Activated CD4-positive, alpha-beta T cell treated with anti-CD3 and anti-CD28 coated beads for 36 hours (primary cell): ENCODE results near the gene TMEM52. TPM values are rescaled to one million over a fixed set of nuclear protein-coding genes. Genes with fewer than 3 reads are reported as not detected.
"Not testable (repeated sequence)": the region's sequence is repeated elsewhere in the genome, so short reads cannot be mapped to it uniquely, and the experiment has no call there.

ENCODE experiments used
- ATAC-seq: fragments of 200-7000 bp; cut with Tn5 transposase; one replicate; pipeline ENCODE4 v1.10.0; 2021; ENCODE audit warnings: mild to moderate bottlenecking, moderate library complexity
- CTCF ChIA-PET: fragments of 350-600 bp; sonication (Branson Sonifier 250); formaldehyde crosslinking; loops from one replicate; lab custom pipeline; 2021; ENCODE audit warnings: antibody characterized with exemption; lab: Charles Lee
- POLR2A ChIA-PET: fragments of 350-600 bp; sonication (Branson Sonifier 250); formaldehyde crosslinking; loops from one replicate; lab custom pipeline; 2021; ENCODE audit warnings: antibody characterized with exemption, inconsistent platforms; lab: Charles Lee
- DNase-seq: peaks from one replicate; pipeline ENCODE4 v3.0.0-alpha.2; 2020
- H3K27ac Mint-ChIP-seq: one replicate; pipeline ENCODE4 v1.8.0; 2021; ENCODE audit warnings: mixed read lengths
- H3K27me3 Mint-ChIP-seq: one replicate; pipeline ENCODE4 v1.8.0; 2021; ENCODE audit warnings: mixed read lengths
- H3K36me3 Mint-ChIP-seq: one replicate; pipeline ENCODE4 v1.8.0; 2021; ENCODE audit warnings: low read depth, mixed read lengths
- H3K4me1 Mint-ChIP-seq: one replicate; pipeline ENCODE4 v1.8.0; 2021; ENCODE audit warnings: mixed read lengths
- H3K4me3 Mint-ChIP-seq: one replicate; pipeline ENCODE4 v1.8.0; 2021; ENCODE audit warnings: mild to moderate bottlenecking, moderate library complexity, mixed read lengths
- H3K9me3 Mint-ChIP-seq: one replicate; pipeline ENCODE4 v1.8.0; 2021; ENCODE audit warnings: low read depth, mixed read lengths
- intact Hi-C, 2 experiments: fragments of 100-400 bp; cut with DNase I in 1 of 2; cut with micrococcal nuclease in 1 of 2; formaldehyde crosslinking; loops; one replicate each; pipeline versions ENCODE4 v1.14.2 to v1.15.1; 2022 to 2024; cut with DNase I, micrococcal nuclease
- total RNA-seq, 2 experiments: library from RNA; stranded (reverse); gene quantifications; one replicate each; pipeline ENCODE4 v1.2.3, GENCODE V29; 2021

Gene TMEM52
- total RNA-seq, 2 experiments from 2014 or later, result 0.88 to 1.1 TPM

GRCh38 chr1:1889847-1890505, 29.1 kb downstream of the TMEM52 start:
- Mint-ChIP-seq H3K9me3 (no peaks in the 10 kb centered on the region), H3K27me3 (no peaks in the 10 kb centered on the region), H3K4me1 (peaks cover 53% of the 10 kb centered on the region), H3K4me3 (peak overlapping the region; percentile 83), H3K36me3 (peaks cover 24% of the 10 kb centered on the region), H3K27ac (peak overlapping the region; percentile 78)
- POLR2A ChIA-PET, result no interaction called here
- CTCF ChIA-PET, result no interaction called here
- ATAC-seq (peak; percentile 37), DNase-seq (peak; percentile 64)
- intact Hi-C loops, result loop anchor here (2.0 to 5.0 kb wide), 4 partner anchors 109 to 848 kb away; partner anchors contain the start of genes CDK11A (in 1 of the 2) and CDK11B (in 1 of the 2)

- CTCF ChIA-PET, result interaction anchor here (0.8 to 2.1 kb wide), 3 partner anchors 17 to 110 kb away, joined by 3 to 6 read pairs (median 3); no protein-coding TSS in a partner anchor
- intact Hi-C loops, result loop anchor here in 1 of 2 experiments (2.0 kb wide), 1 partner anchor 108 kb away; no protein-coding TSS in a partner anchor
- H3K9me3 Mint-ChIP-seq, result no peaks in the 10 kb centered on the region
Observed at GRCh38 chr1:1889090-1889750, 29.9 kb downstream of the TMEM52 start.

GRCh38 chr1:1883890-1884289, 35.2 kb downstream of the TMEM52 start:
- not testable (repeated sequence) for H3K27me3 Mint-ChIP-seq, H3K4me3 Mint-ChIP-seq
- POLR2A ChIA-PET, result interaction anchor here (0.9 kb wide), 1 partner anchor 60 kb away, joined by 9 read pairs; no protein-coding TSS in a partner anchor

More at GRCh38 chr1:1889090-1889750, 29.9 kb downstream of the TMEM52 start:
- Mint-ChIP-seq H3K4me1 (peaks cover 49% of the 10 kb centered on the region), H3K27me3 (no peaks in the 10 kb centered on the region), H3K36me3 (peaks cover 24% of the 10 kb centered on the region), H3K27ac (peak overlapping the region; percentile 78), H3K4me3 (peak overlapping the region; percentile 83)
- DNase-seq (no peak), ATAC-seq (no peak)
- POLR2A ChIA-PET, result interaction anchor here (0.6 to 0.7 kb wide), 2 partner anchors 9 to 29 kb away, joined by 3 to 11 read pairs; no protein-coding TSS in a partner anchor

GRCh38 chr1:1883092-1883873, 35.8 kb downstream of the TMEM52 start:
- DNase-seq (no peak), ATAC-seq (no peak)
- H3K36me3 Mint-ChIP-seq, result peaks cover 23% of the 10 kb centered on the region
- H3K27ac Mint-ChIP-seq, result peak overlapping the region; percentile 60
- CTCF ChIA-PET, result interaction anchor here (0.9 to 1.5 kb wide), 2 partner anchors 22 to 24 kb away, joined by 5 read pairs; no protein-coding TSS in a partner anchor
- H3K4me1 Mint-ChIP-seq, result peaks cover 72% of the 10 kb centered on the region
- intact Hi-C loops, result no loop called here
- H3K4me3 Mint-ChIP-seq, result no peak overlapping the region
- H3K9me3 Mint-ChIP-seq, result no peaks in the 10 kb centered on the region
- H3K27me3 Mint-ChIP-seq, result no peaks in the 10 kb centered on the region
- POLR2A ChIA-PET, result interaction anchor here (0.7 to 0.9 kb wide), 2 partner anchors 15 to 60 kb away, joined by 6 to 9 read pairs; no protein-coding TSS in a partner anchor

More at GRCh38 chr1:1883890-1884289, 35.2 kb downstream of the TMEM52 start:
- Mint-ChIP-seq H3K27ac (peak overlapping the region; percentile 13), H3K4me1 (peaks cover 72% of the 10 kb centered on the region), H3K36me3 (peaks cover 19% of the 10 kb centered on the region)
- H3K9me3 Mint-ChIP-seq, intact Hi-C loops, ATAC-seq, DNase-seq: not testable (repeated sequence)
- CTCF ChIA-PET, result interaction anchor here (0.6 to 1.5 kb wide), 3 partner anchors 22 to 26 kb away, joined by 3 to 5 read pairs (median 5); no protein-coding TSS in a partner anchor

- Mint-ChIP-seq H3K36me3 (peaks cover 24% of the 10 kb centered on the region), H3K27me3 (no peaks in the 10 kb centered on the region), H3K27ac (no peak overlapping the region), H3K4me1 (peaks cover 67% of the 10 kb centered on the region), H3K4me3 (no peak overlapping the region), H3K9me3 (no peaks in the 10 kb centered on the region)
- POLR2A ChIA-PET, result interaction anchor here (0.7 kb wide), 1 partner anchor 534 kb away, joined by 3 read pairs; no protein-coding TSS in a partner anchor
- DNase-seq, result no peak
- no peak for ATAC-seq
- CTCF ChIA-PET, result interaction anchor here (0.6 to 1.2 kb wide), 3 partner anchors 12 to 889 kb away, joined by 3 to 8 read pairs (median 4); no protein-coding TSS in a partner anchor
- intact Hi-C loops, result no loop called here
Observed at GRCh38 chr1:1881727-1882126, 37.4 kb downstream of the TMEM52 start.

GRCh38 chr1:1880617-1881312, 38.3 kb downstream of the TMEM52 start:
- no peaks in the 10 kb centered on the region for H3K9me3 Mint-ChIP-seq
- H3K27ac Mint-ChIP-seq, result peak overlapping the region; percentile 62
- DNase-seq (no peak), ATAC-seq (no peak)
- ChIA-PET POLR2A (no interaction called here), CTCF (interaction anchor here (0.6 to 1.2 kb wide), 4 partner anchors 10 to 888 kb away, joined by 3 to 8 read pairs (median 4); no protein-coding TSS in a partner anchor)
- peaks cover 71% of the 10 kb centered on the region for H3K4me1 Mint-ChIP-seq
- H3K4me3 Mint-ChIP-seq, result no peak overlapping the region
- no peaks in the 10 kb centered on the region for H3K27me3 Mint-ChIP-seq
- peaks cover 29% of the 10 kb centered on the region for H3K36me3 Mint-ChIP-seq
- intact Hi-C loops, result no loop called here

- ChIA-PET POLR2A (no interaction called here), CTCF (interaction anchor here (0.9 to 1.2 kb wide), 3 partner anchors 9 to 26 kb away, joined by 3 to 4 read pairs (median 3); no protein-coding TSS in a partner anchor)
- H3K27ac Mint-ChIP-seq, result no peak overlapping the region
- H3K4me1 Mint-ChIP-seq, result peaks cover 79% of the 10 kb centered on the region
- H3K36me3 Mint-ChIP-seq, result peaks cover 36% of the 10 kb centered on the region
- intact Hi-C loops, result loop anchor here (5.0 kb wide), 2 partner anchors 38 to 53 kb away; no protein-coding TSS in a partner anchor
- no peaks in the 10 kb centered on the region for H3K27me3 Mint-ChIP-seq
- H3K4me3 Mint-ChIP-seq, result no peak overlapping the region
- DNase-seq (no peak), ATAC-seq (no peak)
- no peaks in the 10 kb centered on the region for H3K9me3 Mint-ChIP-seq
Observed at GRCh38 chr1:1879942-1880341, 39.1 kb downstream of the TMEM52 start.

GRCh38 chr1:1877865-1878436, 41.1 kb downstream of the TMEM52 start:
- Mint-ChIP-seq H3K27ac (peak overlapping the region; percentile 13), H3K4me1 (peaks cover 74% of the 10 kb centered on the region), H3K36me3 (peaks cover 44% of the 10 kb centered on the region), H3K4me3 (no peak overlapping the region), H3K27me3 (no peaks in the 10 kb centered on the region), H3K9me3 (no peaks in the 10 kb centered on the region)
- ChIA-PET POLR2A (no interaction called here), CTCF (interaction anchor here (1.4 kb wide), 1 partner anchor 31 kb away, joined by 5 read pairs; no protein-coding TSS in a partner anchor)
- ATAC-seq, result no peak
- DNase-seq, result no peak
- intact Hi-C loops, result loop anchor here (5.0 kb wide), 2 partner anchors 36 to 51 kb away; no protein-coding TSS in a partner anchor

- H3K4me3 Mint-ChIP-seq, result peak overlapping the region; percentile 4
- no peak for ATAC-seq
Observed at GRCh38 chr1:1876335-1876930, 42.6 kb downstream of the TMEM52 start.

More at GRCh38 chr1:1876335-1876930, 42.6 kb downstream of the TMEM52 start:
- H3K27ac Mint-ChIP-seq, result peak overlapping the region; percentile 96
- peaks cover 53% of the 10 kb centered on the region for H3K36me3 Mint-ChIP-seq
- DNase-seq, result no peak
- POLR2A ChIA-PET, result interaction anchor here (0.7 kb wide), 1 partner anchor 9 kb away, joined by 4 read pairs; no protein-coding TSS in a partner anchor
- no peaks in the 10 kb centered on the region for H3K9me3 Mint-ChIP-seq
- CTCF ChIA-PET, result interaction anchor here (0.5 to 1.4 kb wide), 2 partner anchors 15 to 32 kb away, joined by 3 to 5 read pairs; no protein-coding TSS in a partner anchor
- H3K4me1 Mint-ChIP-seq, result peaks cover 78% of the 10 kb centered on the region
- intact Hi-C loops, result loop anchor here (5.0 kb wide), 2 partner anchors 34 to 49 kb away; no protein-coding TSS in a partner anchor
- no peaks in the 10 kb centered on the region for H3K27me3 Mint-ChIP-seq
